H1 (cell line): ENCODE measurements around the gene SMIM33. TPM values are rescaled to one million over a fixed set of nuclear protein-coding genes. Genes with fewer than 3 reads are reported as not detected.
A peak's percentile ranks its signal among the peaks of the same experiment; 100 is the strongest.

ENCODE experiments used
- BRCA1 ChIP-seq: IDR thresholded peaks from 2 replicates; pipeline ENCODE4 v1.6.1; 2012; ENCODE audit warnings: low read depth, low read length, improper control_type of control experiment
- CEBPB ChIP-seq: IDR thresholded peaks from 2 replicates; pipeline ENCODE4 v1.6.1; 2012; ENCODE audit warnings: low read depth, low read length
- CHD1 ChIP-seq: IDR thresholded peaks from 2 replicates; pipeline ENCODE4 v1.6.1; 2012; ENCODE audit warnings: low read depth, low read length, improper control_type of control experiment
- CREB1 ChIP-seq: IDR thresholded peaks from 2 replicates; pipeline ENCODE4 v1.6.1; 2012; ENCODE audit warnings: inconsistent platforms
- E2F6 ChIP-seq: IDR thresholded peaks from 2 replicates; pipeline ENCODE4 v1.6.1; 2012; ENCODE audit warnings: inconsistent platforms
- EP300 ChIP-seq, 2 experiments: IDR thresholded peaks; 1 replicate in 1 of 2; 2 replicates in 1 of 2; pipeline ENCODE4 v1.6.1; 2011 to 2012; ENCODE audit warnings: low read depth in 2 of 2, low read length in 2 of 2, mild to moderate bottlenecking in 2 of 2, borderline replicate concordance in 1 of 2, inconsistent platforms in 1 of 2, moderate library complexity in 1 of 2
- EZH2 ChIP-seq: fragments of 200-600 bp; sonication (generic); IDR thresholded peaks from 2 replicates; pipeline ENCODE4 v1.7.1; 2012; ENCODE audit warnings: low read depth, mild to moderate bottlenecking, moderate library complexity, low read length, inconsistent platforms; ENCODE audit not compliant: severe bottlenecking
- GABPA ChIP-seq: IDR thresholded peaks from 2 replicates; pipeline ENCODE4 v1.6.1; 2011; ENCODE audit warnings: mild to moderate bottlenecking, low read length, moderate library complexity, borderline replicate concordance; ENCODE audit not compliant: insufficient read depth
- HDAC6 ChIP-seq: IDR thresholded peaks from one replicate; pipeline ENCODE4 v1.7.1; 2012; ENCODE audit warnings: low read depth, mild to moderate bottlenecking, inconsistent platforms, low read length, moderate library complexity
- KDM1A ChIP-seq: fragments of 200-600, 300-600 bp; sonication (generic); IDR thresholded peaks from 2 replicates; pipeline ENCODE4 v1.7.1; 2016; ENCODE audit warnings: mild to moderate bottlenecking, low read length, borderline replicate concordance
- KDM4A ChIP-seq: IDR thresholded peaks from one replicate; pipeline ENCODE4 v1.7.1; 2012; ENCODE audit warnings: low read depth, mild to moderate bottlenecking, moderate library complexity, low read length, inconsistent platforms; ENCODE audit not compliant: severe bottlenecking
- KDM5A ChIP-seq: fragments of 200-600 bp; IDR thresholded peaks from 2 replicates; pipeline ENCODE4 v1.7.1; 2012; ENCODE audit warnings: mild to moderate bottlenecking, low read length, inconsistent platforms, mixed read lengths
- MAFK ChIP-seq: IDR thresholded peaks from 2 replicates; pipeline ENCODE4 v1.6.1; 2012; ENCODE audit warnings: low read depth, mild to moderate bottlenecking, improper control_type of control experiment, low read length
- POU5F1 ChIP-seq: IDR thresholded peaks from 2 replicates; pipeline ENCODE4 v1.6.1; 2011; ENCODE audit warnings: low read depth, mild to moderate bottlenecking, low read length, moderate library complexity
- RAD21 ChIP-seq, 2 experiments: IDR thresholded peaks in 1 of 2; conservative IDR thresholded peaks in 1 of 2; 2 replicates each; pipeline ENCODE4 v1.6.1; 2011; ENCODE audit warnings: low read depth in 2 of 2, low read length in 2 of 2, improper control_type of control experiment in 1 of 2, inconsistent platforms in 1 of 2, mild to moderate bottlenecking in 1 of 2, moderate library complexity in 1 of 2
- RXRA ChIP-seq: IDR thresholded peaks from 2 replicates; pipeline ENCODE4 v1.6.1; 2011; ENCODE audit warnings: low read depth, mild to moderate bottlenecking, low read length, moderate library complexity; ENCODE audit not compliant: insufficient read depth
- SAP30 ChIP-seq: fragments of 300-600 bp; sonication (generic); IDR thresholded peaks from 2 replicates; pipeline ENCODE4 v1.7.1; 2012; ENCODE audit warnings: low read length, moderate library complexity, mild to moderate bottlenecking, inconsistent platforms; ENCODE audit not compliant: insufficient read depth, insufficient replicate concordance
- SP1 ChIP-seq: IDR thresholded peaks from 2 replicates; pipeline ENCODE4 v1.6.1; 2011; ENCODE audit warnings: low read depth, low read length
- SP2 ChIP-seq: IDR thresholded peaks from 2 replicates; pipeline ENCODE4 v1.6.1; 2012; ENCODE audit warnings: mild to moderate bottlenecking, low read length, inconsistent platforms
- SP4 ChIP-seq: IDR thresholded peaks from 2 replicates; pipeline ENCODE4 v1.6.1; 2012; ENCODE audit warnings: low read length, inconsistent platforms
- TAF1 ChIP-seq: IDR thresholded peaks from 2 replicates; pipeline ENCODE4 v1.6.1; 2011; ENCODE audit warnings: mild to moderate bottlenecking, low read depth, low read length
- TAF7 ChIP-seq: optimal IDR thresholded peaks from 2 replicates; pipeline ENCODE3; 2011; ENCODE audit warnings: low read depth, mild to moderate bottlenecking, inconsistent platforms, low read length, moderate library complexity, borderline replicate concordance
- TCF12 ChIP-seq: IDR thresholded peaks from 2 replicates; pipeline ENCODE4 v1.6.1; 2011; ENCODE audit warnings: low read depth, mild to moderate bottlenecking, low read length
- polyA plus RNA-seq, 7 experiments: library from polyadenylated mRNA; depleted of rRNA in 3 of 7; stranded (reverse) in 5 of 7; unstranded in 2 of 7; fragments of >200 nt in 5 of 7; fragments of 200-250 nt in 2 of 7; gene quantifications; 1 replicate in 5 of 7; 2 replicates in 1 of 7; 4 replicates in 1 of 7; pipeline versions ENCODE4 v1.2.1 to v1.2.3, GENCODE V29; 2011 to 2013; ENCODE audit warnings: missing spikeins in 2 of 7, mixed read lengths in 2 of 7
- total RNA-seq: library from RNA; stranded (reverse); fragmentation: NEBNext Ultra II Directional; extraction: Animal tissue kit (Norgen Biotek cat#: 25700); gene quantifications from 2 replicates; pipeline ENCODE4 v1.2.1, GENCODE V29; 2021

Gene SMIM33
- total and polyA plus RNA-seq, 2 of the 8 experiments (the other 6 are each of a cell fraction or from before 2014, with no cell fraction given) = not detected

- no peak for TF ChIP-seq BRCA1
- TF ChIP-seq TCF12 = peak; percentile 50; the same call in 1 of the 2 replicates
- TF ChIP-seq SAP30 = no peak
- no peak for TF ChIP-seq SP1
- no peak for TF ChIP-seq RXRA
- no peak for TF ChIP-seq CREB1
- 0 out of 2 replicates have a peak, but pooled peaks have one; percentile 74 for TF ChIP-seq SP4
- TF ChIP-seq KDM1A = peak; percentile 22
- no peak for TF ChIP-seq EZH2
- peak; percentile 89 for TF ChIP-seq E2F6
- no peak for TF ChIP-seq MAFK
- TF ChIP-seq RAD21 (IDR thresholded peaks at IDR 0.05 in 1 of 2, conservative IDR thresholded peaks at IDR 0.05 in 1 of 2; ENCODE audit: low read depth in 2 of 2, low read length in 2 of 2) = peak; percentile 56 to 78
- TF ChIP-seq KDM5A = no peak
- TF ChIP-seq KDM4A = peak; percentile 77
- no peak; a peak in 1 of 3 replicates for TF ChIP-seq EP300 (IDR thresholded peaks at IDR 0.05; ENCODE audit: borderline replicate concordance in 1 of 2, low read depth in 2 of 2, low read length in 2 of 2)
- no peak for TF ChIP-seq GABPA
- TF ChIP-seq POU5F1 = no peak
- peak; percentile 97 for TF ChIP-seq TAF1
- TF ChIP-seq SP2 = no peak
- peak; percentile 17; the same call in 1 of the 2 replicates for TF ChIP-seq CEBPB
- TF ChIP-seq CHD1 = no peak
- no peak for TF ChIP-seq HDAC6
- TF ChIP-seq TAF7 = peak; percentile 89
Observed at GRCh38 chr5:139517683-139518564, 47.1 kb downstream of the SMIM33 start (continued).
